ENCODE results near the gene FHIP2A. TPM values are rescaled to one million over a fixed set of nuclear protein-coding genes. Genes with fewer than 3 reads are reported as not detected.

Gene FHIP2A, protein sequence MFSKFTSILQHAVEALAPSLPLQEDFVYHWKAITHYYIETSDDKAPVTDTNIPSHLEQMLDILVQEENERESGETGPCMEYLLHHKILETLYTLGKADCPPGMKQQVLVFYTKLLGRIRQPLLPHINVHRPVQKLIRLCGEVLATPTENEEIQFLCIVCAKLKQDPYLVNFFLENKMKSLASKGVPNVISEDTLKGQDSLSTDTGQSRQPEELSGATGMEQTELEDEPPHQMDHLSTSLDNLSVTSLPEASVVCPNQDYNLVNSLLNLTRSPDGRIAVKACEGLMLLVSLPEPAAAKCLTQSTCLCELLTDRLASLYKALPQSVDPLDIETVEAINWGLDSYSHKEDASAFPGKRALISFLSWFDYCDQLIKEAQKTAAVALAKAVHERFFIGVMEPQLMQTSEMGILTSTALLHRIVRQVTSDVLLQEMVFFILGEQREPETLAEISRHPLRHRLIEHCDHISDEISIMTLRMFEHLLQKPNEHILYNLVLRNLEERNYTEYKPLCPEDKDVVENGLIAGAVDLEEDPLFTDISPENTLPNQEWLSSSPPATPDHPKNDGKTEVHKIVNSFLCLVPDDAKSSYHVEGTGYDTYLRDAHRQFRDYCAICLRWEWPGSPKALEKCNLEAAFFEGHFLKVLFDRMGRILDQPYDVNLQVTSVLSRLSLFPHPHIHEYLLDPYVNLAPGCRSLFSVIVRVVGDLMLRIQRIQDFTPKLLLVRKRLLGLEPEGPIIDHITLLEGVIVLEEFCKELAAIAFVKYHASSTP
- 50.7 and 52.5 TPM in 2 replicates for total RNA-seq

DNA sequence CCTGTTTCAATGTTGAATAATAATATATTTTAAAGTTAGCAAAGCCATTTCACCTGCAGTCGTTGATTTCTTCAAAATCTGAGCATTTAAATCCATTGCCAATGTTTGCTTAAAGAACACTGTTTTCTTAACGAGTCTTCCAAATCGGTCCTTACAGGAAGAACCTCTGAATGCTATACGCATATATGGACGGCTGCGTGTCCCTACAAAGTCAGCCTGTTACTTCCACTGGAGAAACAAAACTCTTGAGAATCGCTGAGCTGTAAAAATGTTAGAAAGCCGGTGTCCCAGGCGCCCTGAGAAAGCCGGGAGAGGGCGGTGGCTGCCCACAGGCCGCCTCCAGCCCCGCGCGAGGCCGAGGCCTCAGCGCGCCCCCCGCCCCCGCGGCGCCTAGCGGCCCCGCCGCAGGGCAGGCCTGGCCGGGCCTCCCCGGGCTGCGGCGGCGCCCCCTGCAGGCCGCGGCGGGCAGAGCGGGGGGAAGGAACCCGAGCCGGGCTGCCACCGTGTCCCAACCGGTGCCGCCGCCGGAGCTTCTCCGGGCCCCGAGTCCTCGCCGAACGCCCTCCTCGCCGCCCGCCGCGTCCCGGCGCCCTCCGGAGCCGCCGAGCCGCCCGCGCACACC, at the start of gene FHIP2A:
TSS of gene FHIP2A (plus strand) at position 488 of the 622 bp plus-strand sequence. CDS start 299 bp downstream, outside the sequence.

Other genes with a start within 250 kb of the FHIP2A start
- 19.3 and 43.3 TPM in 2 replicates for gene ABLIM1, start 163.5 kb upstream of the FHIP2A start, total RNA-seq
- 26.9 and 31.7 TPM in 2 replicates for gene TRUB1, start 116.4 kb downstream of the FHIP2A start, total RNA-seq

All from articular chondrocyte of knee joint (primary cell).